Fibroblast of skin of right biceps (primary cell): ENCODE measurements around the gene RAD54L2.
A peak's percentile ranks its signal among the peaks of the same experiment; 100 is the strongest.
"Not testable (repeated sequence)": the region's sequence is repeated elsewhere in the genome, so short reads cannot be mapped to it uniquely, and the experiment has no call there.

ENCODE experiments used
- DNase-seq: peaks from one replicate; pipeline ENCODE4 v3.0.0-alpha.2; 2013

The RAD54L2 gene

GRCh38 chr3:51538459-51539290 is at the start of gene RAD54L2:
TSS of gene RAD54L2 (plus strand) at chr3:51538719. CDS start at chr3:51590421, 51,702 bp downstream.
- peak; percentile 86 for DNase-seq

GRCh38 chr3:51498876-51499738 is 39.4 kb upstream of the RAD54L2 start:
- peak; percentile 91 for DNase-seq

- no peak for DNase-seq
Measured at GRCh38 chr3:51500632-51501131, 37.8 kb upstream of the RAD54L2 start.

GRCh38 chr3:51501833-51502561 is 36.5 kb upstream of the RAD54L2 start:
- peak; percentile 62 for DNase-seq

GRCh38 chr3:51502562-51502910 is 36.0 kb upstream of the RAD54L2 start:
- DNase-seq: no peak

GRCh38 chr3:51503007-51503406 is 35.5 kb upstream of the RAD54L2 start:
- DNase-seq: no peak

- no peak for DNase-seq
Measured at GRCh38 chr3:51508255-51508654, 30.3 kb upstream of the RAD54L2 start.

GRCh38 chr3:51510996-51511395 is 27.5 kb upstream of the RAD54L2 start:
- no peak for DNase-seq

- DNase-seq: no peak
Measured at GRCh38 chr3:51514210-51514609, 24.3 kb upstream of the RAD54L2 start.

GRCh38 chr3:51519848-51520247 is 18.7 kb upstream of the RAD54L2 start:
- no peak for DNase-seq

GRCh38 chr3:51520906-51521730 is 17.4 kb upstream of the RAD54L2 start:
- DNase-seq: not testable (repeated sequence)

- DNase-seq: no peak
Measured at GRCh38 chr3:51522273-51522962, 16.1 kb upstream of the RAD54L2 start.

- not testable (repeated sequence) for DNase-seq
Measured at GRCh38 chr3:51524874-51525273, 13.6 kb upstream of the RAD54L2 start.

- no peak for DNase-seq
Measured at GRCh38 chr3:51530485-51530884, 8.0 kb upstream of the RAD54L2 start.

- no peak for DNase-seq
Measured at GRCh38 chr3:51535146-51536019, 3.1 kb upstream of the RAD54L2 start.

- not testable (repeated sequence) for DNase-seq
Measured at GRCh38 chr3:51537631-51538030, 888 bp upstream of the RAD54L2 start.

- peak; percentile 8 for DNase-seq
Measured at GRCh38 chr3:51538115-51538458, 432 bp upstream of the RAD54L2 start.

GRCh38 chr3:51539291-51539941 is 897 bp downstream of the RAD54L2 start:
- peak; percentile 50 for DNase-seq

GRCh38 chr3:51542596-51542995 is 4.1 kb downstream of the RAD54L2 start:
- not testable (repeated sequence) for DNase-seq
